Measurements from ENCODE around the gene WWOX. TPM values are rescaled to one million over a fixed set of nuclear protein-coding genes. Genes with fewer than 3 reads are reported as not detected.

WWOX gene
- total and polyA plus RNA-seq, 2 of the 8 experiments (the other 6 are each of a cell fraction or from before 2014, with no cell fraction given): 5.4 to 16.7 TPM

- Histone ChIP-seq H3K4me1 (replicated peaks in 1 of 4; ENCODE audit: control insufficient read depth in 3 of 4, insufficient read depth in 4 of 4, low read length in 3 of 4) (peaks cover 0 to 6% (median 0%) of the 10 kb centered on the region in 4 experiments; a peak in 1 of 7 replicates), H3K18ac (ENCODE audit: extremely low read depth, low read length) (no peak overlapping the region), H2BK20ac (ENCODE audit: low read length) (no peak overlapping the region), H3K36me3 (ENCODE audit: control insufficient read depth in 2 of 4, insufficient read depth in 4 of 4, low read length in 3 of 4) (no peaks in the 10 kb centered on the region), H3K56ac (replicated peaks; ENCODE audit: insufficient read length, low read depth, low read length) (no peak overlapping the region), H3K23me2 (ENCODE audit: low read depth, low read length) (no peaks in the 10 kb centered on the region; the same call in 1 of the 2 replicates), H2BK5ac (ENCODE audit: low read depth, low read length) (no peak overlapping the region), H2BK15ac (ENCODE audit: low read length) (no peak overlapping the region), H3K23ac (ENCODE audit: insufficient read length) (no peak overlapping the region), H3K4me3 (ENCODE audit: extremely low read depth in 1 of 4, insufficient read depth in 2 of 4, low read depth in 3 of 4, low read length in 4 of 4) (no peak overlapping the region), H2BK12ac (ENCODE audit: low read depth, low read length) (no peak overlapping the region), H3K4ac (replicated peaks; ENCODE audit: insufficient read length, low read depth, low read length) (no peak overlapping the region), H3K27me3 (replicated peaks in 1 of 4; ENCODE audit: control insufficient read depth in 3 of 4, extremely low read depth in 1 of 4, insufficient read depth in 3 of 4, low read length in 3 of 4) (no peaks in the 10 kb centered on the region), H3K27ac (ENCODE audit: low read depth, low read length) (no peak overlapping the region), H3K14ac (ENCODE audit: insufficient read length) (no peak overlapping the region), H4K8ac (ENCODE audit: extremely low read depth, insufficient read depth, low read length) (no peak overlapping the region), H3K79me2 (ENCODE audit: control insufficient read depth in 1 of 2, insufficient read depth in 2 of 2, low read length in 2 of 2) (no peaks in the 10 kb centered on the region), H2AFZ (ENCODE audit: low read length) (no peak overlapping the region), H4K20me1 (replicated peaks in 1 of 2; ENCODE audit: control insufficient read depth in 1 of 2, insufficient read depth in 2 of 2, low read length in 2 of 2) (no peaks in the 10 kb centered on the region), H3K79me1 (ENCODE audit: low read depth, low read length) (no peaks in the 10 kb centered on the region), H4K5ac (ENCODE audit: insufficient read length, low read depth, low read length) (no peak overlapping the region), H2BK120ac (replicated peaks; ENCODE audit: low read depth, low read length) (no peak overlapping the region), H2AK5ac (ENCODE audit: low read depth, low read length) (no peak overlapping the region), H3K9ac (replicated peaks in 1 of 4; ENCODE audit: extremely low read depth in 1 of 4, low read depth in 3 of 4, low read length in 3 of 4) (no peak overlapping the region), H4K91ac (replicated peaks; ENCODE audit: insufficient read length, low read length) (no peak overlapping the region), H3K9me3 (ENCODE audit: insufficient read depth in 2 of 2, low read depth in 1 of 2, low read length in 1 of 2) (no peaks in the 10 kb centered on the region), H3K4me2 (ENCODE audit: insufficient read depth in 1 of 2, low read depth in 2 of 2, low read length in 2 of 2) (no peak overlapping the region)
- no peak for TF ChIP-seq ATF2 (IDR thresholded peaks at IDR 0.05; ENCODE audit: low read length)
- ChIA-PET CTCF (ENCODE audit: partially characterized antibody) (no interaction called here), POLR2A (ENCODE audit: partially characterized antibody) (no interaction called here)
- FAIRE-seq (no peak), DNase-seq (ENCODE audit: low read depth in 1 of 2, low spot score in 2 of 2) (no peak)
- WGBS, 2 experiments (ENCODE audit: extremely low coverage in 1 of 2, insufficient coverage in 1 of 2, insufficient read length in 1 of 2, insufficient replicate concordance in 2 of 2, low coverage in 1 of 2, low lambda C conversion rate in 2 of 2, missing lambda C conversion rate in 1 of 2): 84% methylated on average over 1 of the region's 1 CpG; no CpG with 5 or more reads in 1 of the 2 experiments
These were observed 281.6 kb downstream of the WWOX start for GRCh38 chr16:78381060-78381459.

Data from H1 (cell line).